Thyroid gland (tissue), 4 donors: ENCODE measurements around the gene SNX10. TPM values are rescaled to one million over a fixed set of nuclear protein-coding genes. Genes with fewer than 3 reads are reported as not detected.

ENCODE experiments used
- DNase-seq, 2 donors: peaks; one replicate each; pipeline ENCODE4 v3.0.0-alpha.2; 2019
- H3K27ac ChIP-seq, 3 donors: fragments of 200-600 bp; sonication (generic); 1 replicate in 2 of 3; 2 replicates in 1 of 3; pipeline ENCODE4 v1.5.1; 2016 to 2019; ENCODE audit warnings: mild to moderate bottlenecking in 1 of 3, moderate library complexity in 1 of 3
- H3K27me3 ChIP-seq: fragments of 200-600 bp; sonication (generic); one replicate; pipeline ENCODE4 v1.5.1; 2019
- H3K36me3 ChIP-seq, 2 donors: fragments of 200-600 bp; sonication (generic); one replicate each; pipeline ENCODE4 v1.5.1; 2016 to 2019
- H3K4me1 ChIP-seq, 2 donors: fragments of 200-600 bp; sonication (generic); one replicate each; pipeline ENCODE4 v1.5.1; 2017 to 2019
- H3K4me3 ChIP-seq, 3 donors: fragments of 200-600 bp; sonication (generic); replicated peaks in 1 of 3; 1 replicate in 2 of 3; 2 replicates in 1 of 3; pipeline ENCODE4 v1.5.1; 2016; ENCODE audit warnings: mild to moderate bottlenecking in 1 of 3
- H3K9me3 ChIP-seq: fragments of 200-600 bp; sonication (generic); one replicate; pipeline ENCODE4 v1.5.1; 2017
- CTCF ChIP-seq, 6 experiments: fragments of 200-600 bp in 3 of 6; fragments of 450-650 bp in 3 of 6; sonication (generic) in 3 of 6; IDR thresholded peaks; one replicate each; pipeline ENCODE4 v1.5.1; 2016 to 2019; ENCODE audit warnings: antibody characterized with exemption in 6 of 6, mild to moderate bottlenecking in 2 of 6, inconsistent platforms in 1 of 6, moderate library complexity in 1 of 6
- POLR2A ChIP-seq, 2 donors: fragments of 450-650 bp; IDR thresholded peaks; one replicate each; pipeline ENCODE4 v1.6.1; 2017; ENCODE audit warnings: antibody characterized with exemption in 2 of 2, mild to moderate bottlenecking in 2 of 2, moderate library complexity in 1 of 2
- WGBS, 2 donors: methylation state at CpG; one replicate each; pipeline ENCODE4 v1.1.5; 2017; 5-methylcytosine and 5-hydroxymethylcytosine counted together
- intact Hi-C: fragments of 100-400 bp; cut with DNase I; formaldehyde crosslinking; loops from one replicate; pipeline ENCODE4 v1.15.1; 2023
- total RNA-seq, 4 donors: library from RNA; depleted of rRNA; stranded (reverse); fragments of >200 nt; gene quantifications; one replicate each; pipeline ENCODE4 v1.2.3, GENCODE V29; 2016

The SNX10 gene
- total RNA-seq, 4 donors from 2014 or later: 1.8 to 5.0 (median 2.7) TPM

GRCh38 chr7:26332698-26333097 is 41.0 kb downstream of the SNX10 start:
- H3K27ac ChIP-seq: no peak overlapping the region

GRCh38 chr7:26334166-26334859 is 42.7 kb downstream of the SNX10 start:
- 69 to 82% methylated on average over 1 of the region's 1 CpG for WGBS, 2 donors
- intact Hi-C loops: no loop called here
- H3K27me3 ChIP-seq: no peaks in the 10 kb centered on the region
- no peaks in the 10 kb centered on the region for H3K4me1 ChIP-seq
- H3K27ac ChIP-seq: no peak overlapping the region
- no peak overlapping the region for H3K4me3 ChIP-seq
- TF ChIP-seq CTCF (IDR thresholded peaks at IDR 0.05) (no peak), POLR2A (IDR thresholded peaks at IDR 0.05) (no peak)
- H3K36me3 ChIP-seq: no peaks in the 10 kb centered on the region
- H3K9me3 ChIP-seq: no peaks in the 10 kb centered on the region
- DNase-seq: no peak

More at GRCh38 chr7:26332698-26333097, 41.0 kb downstream of the SNX10 start:
- intact Hi-C loops: no loop called here
- Histone ChIP-seq H3K4me3 (no peak overlapping the region), H3K36me3 (no peaks in the 10 kb centered on the region), H3K27me3 (no peaks in the 10 kb centered on the region), H3K4me1 (no peaks in the 10 kb centered on the region), H3K9me3 (no peaks in the 10 kb centered on the region)
- TF ChIP-seq POLR2A (IDR thresholded peaks at IDR 0.05) (no peak), CTCF (IDR thresholded peaks at IDR 0.05) (no peak)
- DNase-seq: no peak
- 89 to 98% methylated on average over 2 of the region's 2 CpGs for WGBS, 2 donors

GRCh38 chr7:26337232-26337865 is 45.7 kb downstream of the SNX10 start:
- no peak overlapping the region for H3K27ac ChIP-seq
- 80 to 85% methylated on average over 2 of the region's 2 CpGs for WGBS, 2 donors
- no peaks in the 10 kb centered on the region for H3K27me3 ChIP-seq

GRCh38 chr7:26340476-26341018 is 48.9 kb downstream of the SNX10 start:
- no peaks in the 10 kb centered on the region for H3K9me3 ChIP-seq
- TF ChIP-seq POLR2A (IDR thresholded peaks at IDR 0.05): no peak
- no peaks in the 10 kb centered on the region for H3K36me3 ChIP-seq
- no peaks in the 10 kb centered on the region for H3K27me3 ChIP-seq
- no peak overlapping the region for H3K27ac ChIP-seq
- H3K4me3 ChIP-seq: no peak overlapping the region
- no peak for DNase-seq
- WGBS, 2 donors: 91 to 95% methylated on average over 6 of the region's 6 CpGs
- intact Hi-C loops: no loop called here
- no peaks in the 10 kb centered on the region for H3K4me1 ChIP-seq

More at GRCh38 chr7:26337232-26337865, 45.7 kb downstream of the SNX10 start:
- H3K9me3 ChIP-seq: no peaks in the 10 kb centered on the region
- no peaks in the 10 kb centered on the region for H3K4me1 ChIP-seq
- intact Hi-C loops: no loop called here
- no peak for DNase-seq
- TF ChIP-seq POLR2A (IDR thresholded peaks at IDR 0.05): no peak
- no peak for TF ChIP-seq CTCF (IDR thresholded peaks at IDR 0.05)
- H3K36me3 ChIP-seq: no peaks in the 10 kb centered on the region
- no peak overlapping the region for H3K4me3 ChIP-seq

- DNase-seq: no peak
- Histone ChIP-seq H3K27ac (no peak overlapping the region), H3K9me3 (no peaks in the 10 kb centered on the region), H3K36me3 (no peaks in the 10 kb centered on the region), H3K4me1 (no peaks in the 10 kb centered on the region), H3K27me3 (no peaks in the 10 kb centered on the region), H3K4me3 (no peak overlapping the region)
- no peak for TF ChIP-seq POLR2A (IDR thresholded peaks at IDR 0.05)
- no peak for TF ChIP-seq CTCF (IDR thresholded peaks at IDR 0.05)
- intact Hi-C loops: no loop called here
- whole genome bisulfite sequencing, 2 donors: 86 to 90% methylated on average over 10 of the region's 10 CpGs
These were observed 51.7 kb downstream of the SNX10 start for GRCh38 chr7:26343320-26343832.
